Activated CD8-positive, alpha-beta T cell treated with anti-CD3 and anti-CD28 coated beads for 36 hours (primary cell): ENCODE results near the gene OR10V1. TPM values are rescaled to one million over a fixed set of nuclear protein-coding genes. Genes with fewer than 3 reads are reported as not detected.

Experiments used
- ATAC-seq: fragments of 200-7000 bp; cut with Tn5 transposase; one replicate; pipeline ENCODE4 v1.10.0; 2021; ENCODE audit warnings: mild to moderate bottlenecking, moderate library complexity
- CTCF ChIA-PET: fragments of 350-600 bp; sonication (Branson Sonifier 250); formaldehyde crosslinking; loops from one replicate; lab custom pipeline; 2021; ENCODE audit warnings: antibody characterized with exemption; lab: Charles Lee
- POLR2A ChIA-PET: fragments of 350-600 bp; sonication (Branson Sonifier 250); formaldehyde crosslinking; loops from one replicate; lab custom pipeline; 2021; ENCODE audit warnings: antibody characterized with exemption; lab: Charles Lee
- DNase-seq: peaks from one replicate; pipeline ENCODE4 v3.0.0-alpha.2; 2020
- H3K27ac Mint-ChIP-seq: one replicate; pipeline ENCODE4 v1.8.0; 2021; ENCODE audit warnings: mild to moderate bottlenecking, mixed read lengths
- H3K27me3 Mint-ChIP-seq: one replicate; pipeline ENCODE4 v1.8.0; 2021; ENCODE audit warnings: mixed read lengths
- H3K36me3 Mint-ChIP-seq: one replicate; pipeline ENCODE4 v1.8.0; 2021; ENCODE audit warnings: low read depth, mixed read lengths
- H3K4me1 Mint-ChIP-seq: one replicate; pipeline ENCODE4 v1.8.0; 2021; ENCODE audit warnings: low read depth, mixed read lengths
- H3K4me3 Mint-ChIP-seq: one replicate; pipeline ENCODE4 v1.8.0; 2021; ENCODE audit warnings: mild to moderate bottlenecking, moderate library complexity, mixed read lengths
- H3K9me3 Mint-ChIP-seq: one replicate; pipeline ENCODE4 v1.8.0; 2021; ENCODE audit warnings: mixed read lengths
- CTCF ChIP-seq: fragments of 200-600 bp; IDR thresholded peaks from one replicate; pipeline ENCODE4 v1.8.0; 2022; ENCODE audit warnings: antibody characterized with exemption, mild to moderate bottlenecking
- intact Hi-C: fragments of 100-400 bp; cut with micrococcal nuclease; formaldehyde crosslinking; loops from one replicate; pipeline ENCODE4 v1.10.0; 2022
- total RNA-seq, 2 experiments: library from RNA; stranded (reverse); gene quantifications; one replicate each; pipeline ENCODE4 v1.2.3, GENCODE V29; 2021

Gene OR10V1
- total RNA-seq, 2 experiments from 2014 or later, result not detected

GRCh38 chr11:59719556-59719955 is 5.9 kb upstream of the OR10V1 start:
- Mint-ChIP-seq H3K27ac (no peak overlapping the region), H3K9me3 (no peaks in the 10 kb centered on the region), H3K27me3 (peaks cover 25% of the 10 kb centered on the region), H3K36me3 (no peaks in the 10 kb centered on the region), H3K4me1 (no peaks in the 10 kb centered on the region), H3K4me3 (no peak overlapping the region)
- POLR2A ChIA-PET, result interaction anchor here (0.5 kb wide), 1 partner anchor 26 kb away, joined by 3 read pairs; no protein-coding TSS in a partner anchor
- ATAC-seq (no peak), DNase-seq (no peak)
- intact Hi-C loops, result no loop called here
- CTCF ChIA-PET, result no interaction called here
- TF ChIP-seq CTCF, result no peak

- POLR2A ChIA-PET, result no interaction called here
- CTCF ChIA-PET, result no interaction called here
- Mint-ChIP-seq H3K4me3 (no peak overlapping the region), H3K27ac (no peak overlapping the region), H3K9me3 (no peaks in the 10 kb centered on the region), H3K27me3 (peaks cover 13% of the 10 kb centered on the region), H3K36me3 (no peaks in the 10 kb centered on the region), H3K4me1 (no peaks in the 10 kb centered on the region)
- no peak for DNase-seq
- ATAC-seq, result no peak
- no peak for TF ChIP-seq CTCF
- intact Hi-C loops, result no loop called here
These were observed 2.4 kb upstream of the OR10V1 start for GRCh38 chr11:59716051-59716450.

- H3K27ac Mint-ChIP-seq, result no peak overlapping the region
- CTCF ChIA-PET, result no interaction called here
- peaks cover 9% of the 10 kb centered on the region for H3K27me3 Mint-ChIP-seq
These were observed 3.4 kb downstream of the OR10V1 start for GRCh38 chr11:59710136-59710847.

GRCh38 chr11:59708537-59708936 is 5.1 kb downstream of the OR10V1 start:
- no peak for ATAC-seq
- Mint-ChIP-seq H3K36me3 (no peaks in the 10 kb centered on the region), H3K27me3 (peaks cover 10% of the 10 kb centered on the region)

More at GRCh38 chr11:59710136-59710847, 3.4 kb downstream of the OR10V1 start:
- POLR2A ChIA-PET, result no interaction called here
- H3K4me1 Mint-ChIP-seq, result no peaks in the 10 kb centered on the region
- no peak overlapping the region for H3K4me3 Mint-ChIP-seq
- no peaks in the 10 kb centered on the region for H3K9me3 Mint-ChIP-seq
- no peaks in the 10 kb centered on the region for H3K36me3 Mint-ChIP-seq
- TF ChIP-seq CTCF, result no peak
- intact Hi-C loops, result no loop called here
- DNase-seq (no peak), ATAC-seq (no peak)

More at GRCh38 chr11:59708537-59708936, 5.1 kb downstream of the OR10V1 start:
- no peak for TF ChIP-seq CTCF
- Mint-ChIP-seq H3K4me1 (no peaks in the 10 kb centered on the region), H3K4me3 (no peak overlapping the region), H3K27ac (no peak overlapping the region), H3K9me3 (no peaks in the 10 kb centered on the region)
- no peak for DNase-seq
- CTCF ChIA-PET, result no interaction called here
- POLR2A ChIA-PET, result no interaction called here
- intact Hi-C loops, result no loop called here
